K562 treated with DMSO at 1 percent for 24 hours (cell line): ENCODE results near the gene RANBP9. TPM values are rescaled to one million over a fixed set of nuclear protein-coding genes. Genes with fewer than 3 reads are reported as not detected.

Source experiments
- total RNA-seq: library from RNA; unstranded; fragments of 300-600 nt; gene quantifications from 2 replicates; pipeline ENCODE4 v1.2.3, GENCODE V29; 2022; ENCODE audit warnings: low read depth; ENCODE audit not compliant: insufficient read depth

Gene RANBP9
- 52.3 and 59.9 TPM in 2 replicates for total RNA-seq

DNA sequence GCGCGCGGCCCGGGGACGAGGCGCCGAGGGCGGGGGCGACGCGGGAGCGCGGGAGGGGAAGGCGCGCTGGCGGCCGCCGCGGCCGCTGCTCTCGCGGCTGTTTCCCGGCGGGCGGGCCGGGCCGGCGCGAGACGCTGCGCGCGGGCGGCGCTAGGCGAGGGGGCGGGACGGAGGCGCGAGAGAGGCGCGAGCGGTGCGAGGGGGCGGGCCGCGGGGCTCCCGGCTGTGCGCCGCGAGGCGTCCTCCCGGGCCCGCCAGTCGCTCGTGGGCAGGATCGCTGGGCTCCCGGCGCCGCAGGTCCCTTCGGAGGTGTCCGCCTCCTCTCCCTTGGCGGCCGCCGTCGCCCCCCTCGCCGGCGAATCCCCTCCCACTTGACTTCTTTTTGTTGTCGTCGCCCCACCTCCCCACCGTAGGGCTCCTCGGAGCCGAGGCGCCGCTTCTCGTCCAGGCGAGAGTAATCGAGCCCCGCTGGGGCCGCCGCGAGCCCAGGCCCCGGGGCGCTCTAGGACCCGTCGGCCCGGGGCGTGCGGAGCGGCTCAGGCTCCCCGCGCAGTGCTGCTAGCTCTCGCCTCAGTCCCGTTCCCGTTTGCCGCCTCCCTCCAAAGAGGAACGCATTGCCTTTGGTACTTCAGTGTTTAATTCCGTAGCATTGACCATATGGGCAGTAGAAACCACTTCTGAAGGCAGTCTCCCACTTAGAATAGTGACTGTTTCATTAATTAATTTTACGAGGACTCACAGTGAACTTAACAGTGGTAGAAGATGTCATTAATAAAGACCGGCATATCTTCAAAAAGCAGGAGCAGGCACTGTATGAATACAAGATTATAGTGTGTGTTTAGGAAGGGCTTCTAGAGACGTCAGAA lies at the start of gene RANBP9:
Gene RANBP9, minus strand, starts transcription at position 103 of the 866 bp plus-strand sequence. CDS start 330 bp downstream, outside the sequence.

DNA sequence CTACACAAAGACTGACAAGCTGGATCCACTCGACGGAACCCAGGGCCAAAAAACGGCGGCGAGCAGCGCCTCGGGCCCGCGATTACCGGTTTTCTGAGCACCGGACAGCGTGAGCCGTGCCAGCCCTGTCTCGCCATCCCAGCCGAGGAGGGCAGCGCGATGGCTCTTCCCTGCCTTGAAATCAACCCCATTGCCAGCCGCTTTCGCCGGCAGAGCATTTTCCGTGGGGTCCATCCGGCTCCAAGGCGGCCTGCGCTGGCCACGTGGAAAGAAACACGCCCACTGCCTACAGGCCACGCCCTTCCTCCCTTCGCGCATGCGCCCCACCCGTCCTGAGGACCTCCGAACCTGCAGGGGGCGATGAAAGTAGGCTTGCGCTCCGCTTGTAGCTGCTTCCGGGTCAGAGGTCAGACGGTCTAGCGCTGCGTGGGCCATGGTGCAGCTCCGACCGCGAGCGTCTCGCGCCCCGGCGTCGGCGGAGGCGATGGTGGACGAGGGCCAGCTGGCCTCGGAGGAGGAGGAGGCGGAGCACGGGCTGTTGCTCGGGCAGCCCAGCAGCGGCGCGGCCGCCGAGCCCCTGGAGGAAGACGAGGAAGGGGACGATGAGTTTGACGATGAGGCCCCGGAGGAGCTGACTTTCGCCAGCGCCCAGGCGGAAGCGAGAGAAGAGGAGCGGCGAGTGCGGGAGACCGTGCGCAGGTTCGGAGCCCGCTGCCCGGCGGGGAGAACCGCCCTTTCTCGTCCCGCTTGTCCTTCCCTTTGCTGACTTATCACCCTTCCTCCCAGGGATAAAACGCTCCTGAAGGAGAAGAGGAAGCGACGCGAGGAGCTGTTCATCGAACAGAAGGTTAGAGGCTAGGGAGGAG lies 96.5 kb downstream of the RANBP9 start, which contains the start of gene NOL7:
Gene NOL7, plus strand, starts transcription at position 410 of the 866 bp plus-strand sequence. Its CDS starts 24 bp downstream, at position 434.

DNA sequence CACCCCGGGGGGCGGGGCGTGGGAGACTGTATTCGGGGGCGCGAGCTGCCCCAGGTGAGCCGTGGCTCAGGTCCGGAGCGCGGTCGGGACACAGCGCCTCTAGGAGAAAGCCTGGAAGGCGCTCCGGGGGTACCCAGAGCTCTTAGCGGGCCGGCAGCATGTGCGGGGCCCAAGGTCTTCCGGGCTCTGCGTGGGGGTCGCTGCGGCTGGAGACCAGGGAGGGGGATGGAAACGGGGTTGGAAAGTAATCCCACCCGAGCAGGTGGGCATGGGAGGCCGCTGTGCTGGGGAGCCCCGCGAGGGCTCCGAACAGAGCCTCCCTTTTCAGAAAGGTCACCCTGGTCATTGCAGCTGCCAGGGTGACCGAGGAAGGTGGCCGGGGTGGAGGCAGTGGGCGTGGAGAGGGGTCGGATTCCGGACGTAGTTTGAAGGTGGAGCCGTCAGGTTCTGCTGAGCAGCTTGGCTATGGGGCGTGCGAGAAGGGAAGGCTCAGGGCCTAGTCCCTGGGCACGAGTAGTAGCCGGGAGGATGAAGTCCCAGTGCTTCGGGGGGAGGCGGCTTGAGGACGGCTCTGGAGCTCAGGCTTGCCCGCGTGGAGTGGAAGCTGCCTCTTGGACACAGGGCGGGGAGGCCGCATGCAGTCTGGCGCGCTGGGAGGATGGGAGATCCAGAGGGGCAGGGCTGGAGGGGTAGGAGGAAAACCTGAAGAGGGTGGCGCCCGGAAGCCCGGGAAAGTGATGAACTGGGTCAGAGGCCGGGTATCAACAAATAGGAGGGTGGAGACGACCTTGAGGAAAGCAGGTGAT lies 136.9 kb downstream of the RANBP9 start, which contains the start of gene SIRT5:
Gene SIRT5, plus strand, starts transcription at position 31 of the 806 bp plus-strand sequence. CDS start 9,510 bp downstream, outside the sequence.

Other genes with a start within 250 kb of the RANBP9 start
- gene GFOD1, start 224.2 kb downstream of the RANBP9 start, total RNA-seq: 3.2 TPM in 2 replicates
- 6.7 and 7.2 TPM in 2 replicates for gene SIRT5, start 137.2 kb downstream of the RANBP9 start, total RNA-seq
- gene NOL7, start 96.5 kb downstream of the RANBP9 start, total RNA-seq: 117 and 122 TPM in 2 replicates
- 24.6 and 27.6 TPM in 2 replicates for gene MCUR1, start 102.7 kb upstream of the RANBP9 start, total RNA-seq
- gene RNF182, start 213.1 kb upstream of the RANBP9 start, total RNA-seq: 8.4 and 11.6 TPM in 2 replicates